Brain pericyte (primary cell): ENCODE results near the gene HAPLN2.
"Not testable (repeated sequence)": the region's sequence is repeated elsewhere in the genome, so short reads cannot be mapped to it uniquely, and the experiment has no call there.

Experiments
- DNase-seq: peaks from one replicate; pipeline ENCODE4 v3.0.0-alpha.2; 2012; ENCODE audit warnings: low read depth, low spot score

The HAPLN2 gene

GRCh38 chr1:156592158-156592909, 26.9 kb upstream of the HAPLN2 start:
- DNase-seq = no peak

GRCh38 chr1:156592910-156593660, 26.1 kb upstream of the HAPLN2 start:
- DNase-seq = no peak

- DNase-seq = no peak
Measured at GRCh38 chr1:156593661-156593989, 25.6 kb upstream of the HAPLN2 start.

- no peak for DNase-seq
Measured at GRCh38 chr1:156594190-156594589, 25.0 kb upstream of the HAPLN2 start.

GRCh38 chr1:156595016-156595415, 24.2 kb upstream of the HAPLN2 start:
- no peak for DNase-seq

DNA sequence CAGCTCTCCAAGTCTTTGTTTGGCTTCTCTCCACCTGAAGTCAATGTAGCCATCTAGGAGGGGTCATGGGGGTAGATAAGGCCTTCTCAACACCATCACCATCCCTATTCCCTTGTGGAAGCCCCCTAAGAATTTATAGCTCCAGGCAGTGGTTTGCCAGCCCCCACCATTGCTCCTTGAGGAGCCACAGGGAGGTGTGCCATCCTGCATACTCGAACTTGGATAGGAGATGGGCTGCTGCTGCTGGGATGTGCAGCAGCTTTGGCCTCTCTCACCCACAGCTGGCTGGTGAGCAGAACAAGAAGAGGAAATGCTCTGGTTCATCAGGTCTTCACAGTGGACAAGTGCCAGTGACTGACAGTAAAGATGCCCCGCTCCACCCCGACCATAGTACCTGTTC, 22.8 kb upstream of the HAPLN2 start:
- DNase-seq = no peak

- DNase-seq = no peak
Measured at GRCh38 chr1:156598125-156598524, 21.1 kb upstream of the HAPLN2 start.

GRCh38 chr1:156598731-156599432, 20.3 kb upstream of the HAPLN2 start:
- no peak for DNase-seq

- no peak for DNase-seq
Measured at GRCh38 chr1:156599811-156600210, 19.4 kb upstream of the HAPLN2 start.

DNA sequence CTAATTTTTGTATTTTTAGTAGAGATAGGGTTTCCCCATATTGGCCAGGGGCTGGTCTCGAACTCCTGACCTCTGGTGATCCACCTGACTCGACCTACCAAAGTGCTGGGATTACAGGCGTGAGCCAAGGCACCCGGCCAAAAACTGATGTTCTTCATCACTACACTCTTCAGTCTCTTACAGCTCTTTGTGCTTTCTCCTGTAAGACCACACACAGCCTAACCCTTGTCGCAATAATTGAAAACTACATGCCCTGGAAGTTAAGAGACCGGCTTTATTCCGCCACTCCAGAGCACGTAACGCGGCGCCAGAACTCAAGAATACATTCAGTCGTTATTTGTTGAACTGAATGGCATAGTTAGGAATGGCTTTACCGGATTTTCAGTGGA, 18.5 kb upstream of the HAPLN2 start:
- no peak for DNase-seq

DNA sequence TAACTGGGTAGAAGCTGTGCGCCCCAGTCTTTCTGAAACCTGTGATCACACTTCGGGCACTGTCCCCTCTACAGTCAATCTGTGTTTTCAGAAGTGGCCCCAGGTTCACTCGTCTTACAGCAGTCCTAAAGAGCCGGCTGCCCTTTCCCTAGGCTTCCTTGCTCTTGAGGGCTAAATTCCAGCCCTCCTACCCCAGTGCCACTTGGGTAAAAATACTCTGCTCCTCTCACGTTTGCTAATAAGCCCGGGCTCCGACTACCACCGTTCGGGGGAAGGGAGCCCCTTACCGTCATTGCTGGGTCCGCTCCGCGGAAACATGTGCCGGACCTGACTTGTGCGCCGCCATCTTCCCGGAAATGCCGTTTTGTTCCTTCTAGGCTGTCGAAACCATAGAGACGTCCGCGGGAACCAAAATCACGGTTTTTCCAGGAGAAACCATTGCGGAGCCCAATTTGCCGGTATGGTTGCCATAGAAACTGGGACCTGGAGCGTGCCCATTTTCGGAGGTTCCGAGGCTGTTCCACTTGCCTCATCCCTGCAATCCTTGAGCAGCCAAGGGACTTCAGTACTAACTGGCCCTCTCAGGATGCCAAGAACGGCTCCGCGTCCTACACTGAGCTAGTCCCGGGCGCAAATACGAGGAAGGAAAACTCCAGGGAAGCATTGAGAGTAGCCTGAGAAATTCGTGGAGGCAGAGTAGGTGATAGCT, 17.9 kb upstream of the HAPLN2 start, which contains the start of gene GPATCH4:
Gene GPATCH4 (minus strand): TSS at position 358 of the 709 bp plus-strand sequence.
- peak; percentile 42 for DNase-seq

DNA sequence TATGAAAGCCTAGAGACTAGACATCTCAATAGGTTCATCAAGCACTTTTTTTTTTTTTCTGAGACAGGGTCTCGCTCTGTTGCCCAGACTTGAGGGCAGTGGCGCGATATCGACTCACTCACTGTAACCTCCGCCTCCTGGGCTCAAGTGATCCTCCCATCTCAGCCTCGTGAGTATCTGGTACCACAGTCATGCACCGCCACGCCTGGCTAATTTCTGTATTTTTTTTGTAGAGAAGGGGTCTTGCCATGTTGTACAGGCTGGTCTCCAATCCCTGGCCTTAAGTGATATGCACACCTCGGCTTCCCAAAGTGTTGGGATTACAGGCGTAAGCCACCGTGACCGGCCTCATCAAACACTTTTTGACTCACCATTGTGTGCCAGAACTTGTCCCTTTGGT, 17.3 kb upstream of the HAPLN2 start:
- DNase-seq = no peak

DNA sequence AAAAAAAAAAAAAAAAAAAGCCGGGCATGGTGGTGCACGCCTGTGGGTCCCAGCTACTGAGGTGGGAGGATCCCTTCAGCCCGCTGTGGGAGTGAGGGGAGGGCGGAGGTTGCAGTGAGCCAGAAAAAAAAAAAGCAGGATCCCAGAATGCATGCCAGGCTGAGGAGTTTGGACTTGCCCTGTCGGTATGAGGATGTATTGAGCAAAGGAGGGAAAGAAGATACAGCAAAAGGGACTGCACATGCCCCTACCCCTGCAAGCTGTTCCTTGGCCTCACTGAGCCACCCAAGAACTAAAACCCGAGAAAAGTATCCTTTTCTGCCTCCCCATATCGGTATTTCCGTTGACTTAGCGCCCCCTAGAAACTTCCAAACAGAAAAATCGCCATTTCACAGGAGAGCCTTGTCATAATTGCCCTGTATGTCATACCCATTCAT, 16.6 kb upstream of the HAPLN2 start:
- no peak for DNase-seq

DNA sequence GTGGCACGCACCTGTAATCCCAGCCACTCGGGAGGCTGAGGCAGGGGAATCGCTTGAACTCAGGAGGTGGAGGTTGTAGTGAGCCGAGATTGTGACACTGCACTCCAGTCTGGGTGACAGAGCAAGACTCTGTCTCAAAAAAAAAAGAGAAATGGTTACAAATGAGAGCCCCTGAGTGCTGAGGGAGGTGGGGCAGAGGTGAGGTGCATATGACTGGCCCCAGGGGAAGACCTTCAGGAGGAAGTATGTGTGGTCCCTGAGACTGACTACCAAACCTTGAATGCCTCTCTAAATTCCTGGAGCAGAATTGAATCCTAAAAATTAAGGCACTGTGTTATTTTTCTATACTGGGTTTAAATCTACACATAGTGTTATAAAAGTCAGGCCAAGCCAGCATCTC, 11.9 kb upstream of the HAPLN2 start:
- DNase-seq = not testable (repeated sequence)

DNA sequence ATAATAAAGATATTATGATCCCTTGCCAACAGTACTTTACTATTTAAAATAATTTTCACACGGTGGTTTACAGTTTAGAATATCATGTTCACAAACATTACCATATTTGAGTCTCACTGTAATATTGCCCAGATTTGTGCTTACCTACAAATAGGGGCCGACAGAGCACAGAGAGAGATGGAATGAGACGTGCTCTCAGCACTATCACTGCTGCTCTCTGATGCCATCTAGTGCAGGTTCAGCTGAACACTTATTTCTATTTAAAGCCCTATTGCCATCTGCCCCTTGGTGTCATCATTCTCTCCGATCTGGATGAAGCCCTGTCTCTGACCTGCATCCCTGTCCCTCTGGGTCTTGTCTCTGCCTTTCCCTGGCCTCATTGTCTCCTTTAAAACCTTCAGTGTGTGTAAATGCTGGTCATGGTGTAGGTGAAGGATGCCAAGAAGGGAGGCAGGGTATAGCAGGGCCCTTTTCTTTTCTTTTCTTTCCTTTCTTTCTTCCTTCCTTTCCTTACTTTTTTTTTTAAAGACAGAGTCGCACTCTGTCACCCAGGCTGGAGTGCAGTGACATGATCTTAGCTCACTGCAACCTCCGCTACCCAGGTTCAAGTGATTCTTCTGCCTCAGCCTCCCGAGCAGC, 11.1 kb upstream of the HAPLN2 start:
- DNase-seq = no peak

GRCh38 chr1:156608981-156609380, 10.2 kb upstream of the HAPLN2 start:
- DNase-seq = no peak

- not testable (repeated sequence) for DNase-seq
Measured at GRCh38 chr1:156610072-156610471, 9.1 kb upstream of the HAPLN2 start.

DNA sequence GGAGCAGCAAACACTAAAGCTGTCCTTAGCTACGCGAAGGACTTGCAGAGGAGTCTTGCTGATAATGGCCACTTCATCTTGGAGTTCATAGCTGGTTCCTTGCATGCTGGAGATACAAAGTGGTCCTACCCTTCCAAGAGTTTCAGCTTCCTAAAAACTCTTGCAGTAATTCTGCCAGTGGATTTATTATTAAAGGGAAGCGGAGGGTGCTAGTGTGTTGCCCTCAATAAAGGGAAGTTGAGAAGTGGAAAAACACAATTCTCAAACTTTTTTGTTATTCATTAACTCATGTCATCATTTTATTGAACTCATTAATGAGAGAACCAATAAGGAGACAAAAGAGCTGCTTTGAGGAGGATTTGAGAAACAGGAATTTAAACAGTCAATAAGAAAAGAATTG, 6.5 kb upstream of the HAPLN2 start:
- DNase-seq = no peak

GRCh38 chr1:156615946-156616345, 3.3 kb upstream of the HAPLN2 start:
- no peak for DNase-seq

DNA sequence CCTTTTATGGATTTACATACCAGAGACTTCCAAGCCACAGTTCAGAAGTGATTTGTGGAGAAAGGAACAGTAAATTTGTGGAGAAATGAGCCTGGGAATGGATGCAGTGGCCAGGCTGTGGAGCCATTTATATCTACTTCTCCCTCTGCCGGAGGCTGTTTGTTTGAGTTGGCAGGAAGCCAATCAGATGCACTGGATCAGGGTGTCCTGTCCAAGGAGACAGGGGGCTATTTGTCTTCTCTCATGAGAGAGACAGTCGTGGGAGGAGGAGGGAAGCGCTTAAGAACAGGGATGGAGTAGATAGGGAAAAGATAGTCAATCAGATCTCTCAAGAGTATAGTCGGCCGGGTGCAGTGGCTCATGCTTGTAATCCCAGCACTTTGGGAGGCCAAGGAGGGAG, 2.8 kb upstream of the HAPLN2 start:
- DNase-seq = no peak

DNA sequence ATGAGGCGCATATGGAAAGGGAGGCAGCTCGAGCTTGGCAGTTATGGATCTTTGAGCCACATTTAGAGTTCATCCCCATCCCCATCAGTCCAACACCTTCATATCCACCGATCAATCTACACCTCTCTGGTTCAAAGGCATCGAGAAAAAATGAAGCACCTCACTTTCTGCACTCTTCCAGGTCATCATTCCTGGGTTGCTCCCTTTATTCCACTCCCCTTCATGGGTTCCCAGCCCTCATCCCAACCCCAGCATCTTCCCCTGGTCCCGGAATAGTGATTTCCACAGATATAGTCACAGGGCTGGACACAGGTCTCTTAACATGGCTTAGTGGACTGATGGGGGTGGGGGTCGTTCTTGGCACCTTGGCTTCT, 354 bp downstream of the HAPLN2 start:
- no peak for DNase-seq
